Measurements from ENCODE around the gene HOXB2. TPM values are rescaled to one million over a fixed set of nuclear protein-coding genes. Genes with fewer than 3 reads are reported as not detected.

HOXB2 gene
- total and polyA plus RNA-seq, 9 of the 15 experiments (the other 6 are each of a cell fraction or from before 2014, with no cell fraction given), result 2.1 to 97.7 (median 21.2) TPM

DNA sequence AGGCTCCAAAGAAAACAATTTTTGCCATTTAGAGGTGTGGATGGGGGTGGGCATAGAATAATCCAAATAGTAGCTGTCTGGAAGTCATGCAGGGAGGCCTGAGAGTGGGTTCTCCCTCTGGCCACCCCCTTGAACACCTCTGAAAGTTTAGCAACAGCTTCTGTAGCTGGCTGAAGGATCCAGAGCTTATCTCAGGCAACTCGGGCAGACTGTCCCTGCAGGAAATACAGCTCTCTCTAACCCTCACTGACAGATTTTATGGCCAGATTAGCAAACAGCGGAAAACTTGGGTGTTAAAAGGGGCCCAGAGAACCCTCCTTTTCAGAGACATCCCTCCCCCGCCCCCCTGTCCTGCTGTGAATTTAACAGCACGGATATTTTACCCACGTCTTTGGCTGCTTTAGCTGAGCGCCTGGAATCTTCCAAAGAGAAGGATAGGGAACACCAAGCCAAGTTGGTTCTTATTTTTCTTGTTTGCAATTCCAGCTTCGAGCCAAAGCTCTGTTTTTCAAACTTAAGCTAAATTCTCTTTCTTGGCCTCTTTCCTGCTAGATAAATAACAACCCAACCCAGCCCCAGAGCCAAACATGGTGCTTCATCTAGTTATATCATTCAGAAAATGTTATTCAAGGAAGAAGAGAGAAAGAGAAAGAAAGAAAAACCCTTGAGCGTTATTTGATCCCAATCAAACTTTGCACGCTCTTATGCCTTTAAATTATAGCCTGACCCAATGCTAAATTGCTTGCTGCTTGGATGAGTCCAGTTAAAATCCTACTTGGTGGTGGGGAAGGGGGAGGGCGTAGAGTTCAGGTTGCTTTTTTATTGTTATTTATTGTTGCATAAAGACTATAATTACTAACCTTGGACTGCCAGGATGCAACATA, 2.3 kb upstream of the HOXB2 start (continued):
- TF ChIP-seq, protein P1, sequence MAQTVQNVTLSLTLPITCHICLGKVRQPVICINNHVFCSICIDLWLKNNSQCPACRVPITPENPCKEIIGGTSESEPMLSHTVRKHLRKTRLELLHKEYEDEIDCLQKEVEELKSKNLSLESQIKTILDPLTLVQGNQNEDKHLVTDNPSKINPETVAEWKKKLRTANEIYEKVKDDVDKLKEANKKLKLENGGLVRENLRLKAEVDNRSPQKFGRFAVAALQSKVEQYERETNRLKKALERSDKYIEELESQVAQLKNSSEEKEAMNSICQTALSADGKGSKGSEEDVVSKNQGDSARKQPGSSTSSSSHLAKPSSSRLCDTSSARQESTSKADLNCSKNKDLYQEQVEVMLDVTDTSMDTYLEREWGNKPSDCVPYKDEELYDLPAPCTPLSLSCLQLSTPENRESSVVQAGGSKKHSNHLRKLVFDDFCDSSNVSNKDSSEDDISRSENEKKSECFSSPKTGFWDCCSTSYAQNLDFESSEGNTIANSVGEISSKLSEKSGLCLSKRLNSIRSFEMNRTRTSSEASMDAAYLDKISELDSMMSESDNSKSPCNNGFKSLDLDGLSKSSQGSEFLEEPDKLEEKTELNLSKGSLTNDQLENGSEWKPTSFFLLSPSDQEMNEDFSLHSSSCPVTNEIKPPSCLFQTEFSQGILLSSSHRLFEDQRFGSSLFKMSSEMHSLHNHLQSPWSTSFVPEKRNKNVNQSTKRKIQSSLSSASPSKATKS (CRISPR knock-in tag; IDR thresholded peaks at IDR 0.05), result 0 out of 2 replicates have a peak, but pooled peaks have one; percentile 16
- TF ChIP-seq HDAC1 (IDR thresholded peaks at IDR 0.05) (peak in 1 of 2 experiments; percentile 47; a peak in 2 of 4 replicates), POLR2AphosphoS5 (IDR thresholded peaks at IDR 0.05; ENCODE audit: control insufficient read depth, insufficient read depth, low read depth, low read length) (peak; percentile 90), RCOR1 (IDR thresholded peaks at IDR 0.05; ENCODE audit: borderline replicate concordance in 1 of 2, low read depth in 2 of 2, low read length in 2 of 2) (peak in 1 of 2 experiments; percentile 95; a peak in 2 of 4 replicates), ZNF445 (CRISPR knock-in tag; IDR thresholded peaks at IDR 0.05; ENCODE audit: low read depth) (no peak), PHF21A (IDR thresholded peaks at IDR 0.05; ENCODE audit: borderline replicate concordance, low read depth) (peak; percentile 91; the same call in 1 of the 2 replicates), CXXC5 (CRISPR knock-in tag; IDR thresholded peaks at IDR 0.05) (peak; percentile 71), ILK (tag; IDR thresholded peaks at IDR 0.05; ENCODE audit: borderline replicate concordance, low read depth) (no peak), MEIS2 (IDR thresholded peaks at IDR 0.05; ENCODE audit: partially characterized antibody) (peak; percentile 94), CCNT2 (IDR thresholded peaks at IDR 0.05; ENCODE audit: borderline replicate concordance, extremely low read depth, insufficient read length, low read depth, low read length) (peak; percentile 77), POLR2H (tag; IDR thresholded peaks at IDR 0.05; ENCODE audit: low read depth) (peak; percentile 31; the same call in 1 of the 2 replicates), TAF1 (IDR thresholded peaks at IDR 0.05; ENCODE audit: control insufficient read depth, extremely low read depth, insufficient read depth, low read length, severe bottlenecking) (peak; percentile 83), CTBP1 (IDR thresholded peaks at IDR 0.05; ENCODE audit: borderline replicate concordance) (no peak), NFYB (IDR thresholded peaks at IDR 0.05; ENCODE audit: extremely low read depth, insufficient read length) (no peak), ZKSCAN8 (CRISPR knock-in tag; IDR thresholded peaks at IDR 0.05) (0 out of 2 replicates have a peak, but pooled peaks have one; percentile 8), MAZ (CRISPR knock-in tag; conservative IDR thresholded peaks at IDR 0.05 in 1 of 2, IDR thresholded peaks at IDR 0.05 in 1 of 2) (peak; percentile 37 to 88)
- TF ChIP-seq, protein P2, sequence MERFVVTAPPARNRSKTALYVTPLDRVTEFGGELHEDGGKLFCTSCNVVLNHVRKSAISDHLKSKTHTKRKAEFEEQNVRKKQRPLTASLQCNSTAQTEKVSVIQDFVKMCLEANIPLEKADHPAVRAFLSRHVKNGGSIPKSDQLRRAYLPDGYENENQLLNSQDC (CRISPR knock-in tag; IDR thresholded peaks at IDR 0.05), result no peak
- TF ChIP-seq, protein P3, sequence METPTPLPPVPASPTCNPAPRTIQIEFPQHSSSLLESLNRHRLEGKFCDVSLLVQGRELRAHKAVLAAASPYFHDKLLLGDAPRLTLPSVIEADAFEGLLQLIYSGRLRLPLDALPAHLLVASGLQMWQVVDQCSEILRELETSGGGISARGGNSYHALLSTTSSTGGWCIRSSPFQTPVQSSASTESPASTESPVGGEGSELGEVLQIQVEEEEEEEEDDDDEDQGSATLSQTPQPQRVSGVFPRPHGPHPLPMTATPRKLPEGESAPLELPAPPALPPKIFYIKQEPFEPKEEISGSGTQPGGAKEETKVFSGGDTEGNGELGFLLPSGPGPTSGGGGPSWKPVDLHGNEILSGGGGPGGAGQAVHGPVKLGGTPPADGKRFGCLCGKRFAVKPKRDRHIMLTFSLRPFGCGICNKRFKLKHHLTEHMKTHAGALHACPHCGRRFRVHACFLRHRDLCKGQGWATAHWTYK (CRISPR knock-in tag; IDR thresholded peaks at IDR 0.05), result 0 out of 2 replicates have a peak, but pooled peaks have one; percentile 6
- TF ChIP-seq, protein P4, sequence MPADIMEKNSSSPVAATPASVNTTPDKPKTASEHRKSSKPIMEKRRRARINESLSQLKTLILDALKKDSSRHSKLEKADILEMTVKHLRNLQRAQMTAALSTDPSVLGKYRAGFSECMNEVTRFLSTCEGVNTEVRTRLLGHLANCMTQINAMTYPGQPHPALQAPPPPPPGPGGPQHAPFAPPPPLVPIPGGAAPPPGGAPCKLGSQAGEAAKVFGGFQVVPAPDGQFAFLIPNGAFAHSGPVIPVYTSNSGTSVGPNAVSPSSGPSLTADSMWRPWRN (IDR thresholded peaks at IDR 0.05; ENCODE audit: low read depth), result 0 out of 2 replicates have a peak, but pooled peaks have one; percentile 35
